Activated T-helper 2 cell treated with anti-CD3 and anti-CD28 coated beads, Interferon-gamma antibody, Interleukin-2, Interleukin-4, amounts not matched to agents 10 μg/mL and 5 μg/mL and 100 μg/mL, durations not matched to agents 14 hours and 24 hours and 36 hours (primary cell): ENCODE measurements around the gene ARL4D. TPM values are rescaled to one million over a fixed set of nuclear protein-coding genes. Genes with fewer than 3 reads are reported as not detected.

ENCODE experiments used
- DNase-seq: peaks from one replicate; pipeline ENCODE4 v3.0.0; 2021; ENCODE audit warnings: low spot score
- H3K27ac Mint-ChIP-seq: one replicate; pipeline ENCODE4 v1.8.0; 2021; ENCODE audit warnings: mixed read lengths
- H3K27me3 Mint-ChIP-seq: one replicate; pipeline ENCODE4 v1.8.0; 2021; ENCODE audit warnings: low read depth, mixed read lengths
- H3K36me3 Mint-ChIP-seq: one replicate; pipeline ENCODE4 v1.8.0; 2021; ENCODE audit warnings: low read depth, mixed read lengths
- H3K4me1 Mint-ChIP-seq: one replicate; pipeline ENCODE4 v1.8.0; 2021; ENCODE audit warnings: low read depth, mixed read lengths
- H3K4me3 Mint-ChIP-seq: one replicate; pipeline ENCODE4 v1.8.0; 2021; ENCODE audit warnings: low read depth, mild to moderate bottlenecking, moderate library complexity, mixed read lengths
- H3K9me3 Mint-ChIP-seq: one replicate; pipeline ENCODE4 v1.8.0; 2021; ENCODE audit warnings: mixed read lengths
- intact Hi-C: fragments of 100-400 bp; cut with micrococcal nuclease; formaldehyde crosslinking; loops from one replicate; pipeline ENCODE4 v1.15.1; 2023
- total RNA-seq: library from RNA; stranded (reverse); gene quantifications from 2 replicates; pipeline ENCODE4 v1.2.3, GENCODE V29; 2022

The ARL4D gene, protein sequence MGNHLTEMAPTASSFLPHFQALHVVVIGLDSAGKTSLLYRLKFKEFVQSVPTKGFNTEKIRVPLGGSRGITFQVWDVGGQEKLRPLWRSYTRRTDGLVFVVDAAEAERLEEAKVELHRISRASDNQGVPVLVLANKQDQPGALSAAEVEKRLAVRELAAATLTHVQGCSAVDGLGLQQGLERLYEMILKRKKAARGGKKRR
- total RNA-seq: 4.0 and 4.9 TPM in 2 replicates

GRCh38 chr17:43398724-43399595 lies at the start of gene ARL4D:
Gene ARL4D (plus strand): TSS chr17:43398993. CDS start chr17:43399733, 740 bp downstream.
- Mint-ChIP-seq H3K27ac (peak within 1 kb of the TSS; percentile 83), H3K4me3 (peak within 1 kb of the TSS; percentile 91), H3K36me3 (peaks cover 4% of the 10 kb centered on the region), H3K9me3 (no peaks in the 10 kb centered on the region), H3K4me1 (peaks cover 27% of the 10 kb centered on the region), H3K27me3 (peaks cover 1% of the 10 kb centered on the region)
- intact Hi-C loops: loop anchor here (10.0 kb wide), 2 partner anchors 64 to 146 kb away; partner anchors contain the start of gene ETV4
- peak; percentile 77 for DNase-seq

GRCh38 chr17:43349142-43349541 lies 49.7 kb upstream of the ARL4D start:
- no peaks in the 10 kb centered on the region for H3K27me3 Mint-ChIP-seq
- no peak for DNase-seq
- intact Hi-C loops: no loop called here
- peaks cover 27% of the 10 kb centered on the region for H3K4me1 Mint-ChIP-seq
- no peak overlapping the region for H3K27ac Mint-ChIP-seq
- H3K36me3 Mint-ChIP-seq: peaks cover 68% of the 10 kb centered on the region
- no peak overlapping the region for H3K4me3 Mint-ChIP-seq
- H3K9me3 Mint-ChIP-seq: peaks cover 54% of the 10 kb centered on the region

- peaks cover 64% of the 10 kb centered on the region for H3K36me3 Mint-ChIP-seq
- intact Hi-C loops: loop anchor here (1.0 kb wide), 2 partner anchors 9 kb away; no protein-coding TSS in a partner anchor
- peak overlapping the region; percentile 97 for H3K27ac Mint-ChIP-seq
- no peak overlapping the region for H3K4me3 Mint-ChIP-seq
- peak; percentile 39 for DNase-seq
- H3K9me3 Mint-ChIP-seq: peaks cover 50% of the 10 kb centered on the region
- peaks cover 27% of the 10 kb centered on the region for H3K4me1 Mint-ChIP-seq
- H3K27me3 Mint-ChIP-seq: no peaks in the 10 kb centered on the region
Measured at GRCh38 chr17:43350888-43351361, 47.9 kb upstream of the ARL4D start.

GRCh38 chr17:43351691-43352090 lies 47.1 kb upstream of the ARL4D start:
- peaks cover 63% of the 10 kb centered on the region for H3K36me3 Mint-ChIP-seq
- peaks cover 50% of the 10 kb centered on the region for H3K9me3 Mint-ChIP-seq
- H3K4me3 Mint-ChIP-seq: peak overlapping the region; percentile 36
- intact Hi-C loops: loop anchor here (1.0 kb wide), 2 partner anchors 9 kb away; no protein-coding TSS in a partner anchor
- no peak for DNase-seq
- no peaks in the 10 kb centered on the region for H3K27me3 Mint-ChIP-seq
- peaks cover 27% of the 10 kb centered on the region for H3K4me1 Mint-ChIP-seq
- peak overlapping the region; percentile 97 for H3K27ac Mint-ChIP-seq

GRCh38 chr17:43352579-43353331 lies 46.0 kb upstream of the ARL4D start:
- H3K4me1 Mint-ChIP-seq: peaks cover 30% of the 10 kb centered on the region
- DNase-seq: no peak
- peaks cover 52% of the 10 kb centered on the region for H3K36me3 Mint-ChIP-seq
- H3K27ac Mint-ChIP-seq: peak overlapping the region; percentile 51
- no peaks in the 10 kb centered on the region for H3K27me3 Mint-ChIP-seq
- intact Hi-C loops: no loop called here
- no peak overlapping the region for H3K4me3 Mint-ChIP-seq
- peaks cover 39% of the 10 kb centered on the region for H3K9me3 Mint-ChIP-seq

GRCh38 chr17:43353393-43353792 lies 45.4 kb upstream of the ARL4D start:
- peaks cover 32% of the 10 kb centered on the region for H3K9me3 Mint-ChIP-seq
- H3K36me3 Mint-ChIP-seq: peaks cover 48% of the 10 kb centered on the region
- no peak overlapping the region for H3K4me3 Mint-ChIP-seq
- no peaks in the 10 kb centered on the region for H3K27me3 Mint-ChIP-seq
- no peak for DNase-seq
- intact Hi-C loops: no loop called here
- H3K4me1 Mint-ChIP-seq: peaks cover 35% of the 10 kb centered on the region
- peak overlapping the region; percentile 51 for H3K27ac Mint-ChIP-seq

DNA sequence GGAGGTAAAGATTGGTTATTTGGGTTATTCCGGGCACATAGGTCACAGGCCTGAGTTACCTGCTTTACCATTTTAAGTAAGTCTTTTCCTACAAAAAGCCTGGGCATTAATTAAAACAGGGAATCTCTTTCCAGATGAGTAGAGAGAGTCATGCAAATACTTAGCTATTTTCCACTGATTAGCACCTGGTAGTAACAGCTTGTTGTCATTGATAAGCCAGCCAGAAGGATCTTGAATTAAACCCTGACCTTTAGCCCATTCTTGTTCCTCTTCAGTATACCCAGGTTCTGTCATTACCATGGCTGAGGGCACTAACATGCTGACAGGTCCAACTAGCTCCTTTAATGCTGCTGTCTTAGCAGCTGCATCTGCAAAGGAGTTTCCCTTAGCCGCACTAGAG lies 44.4 kb upstream of the ARL4D start:
- peaks cover 43% of the 10 kb centered on the region for H3K4me1 Mint-ChIP-seq
- H3K9me3 Mint-ChIP-seq: peaks cover 23% of the 10 kb centered on the region
- intact Hi-C loops: no loop called here
- H3K27me3 Mint-ChIP-seq: no peaks in the 10 kb centered on the region
- no peak for DNase-seq
- H3K27ac Mint-ChIP-seq: no peak overlapping the region
- H3K4me3 Mint-ChIP-seq: no peak overlapping the region
- H3K36me3 Mint-ChIP-seq: peaks cover 46% of the 10 kb centered on the region

DNA sequence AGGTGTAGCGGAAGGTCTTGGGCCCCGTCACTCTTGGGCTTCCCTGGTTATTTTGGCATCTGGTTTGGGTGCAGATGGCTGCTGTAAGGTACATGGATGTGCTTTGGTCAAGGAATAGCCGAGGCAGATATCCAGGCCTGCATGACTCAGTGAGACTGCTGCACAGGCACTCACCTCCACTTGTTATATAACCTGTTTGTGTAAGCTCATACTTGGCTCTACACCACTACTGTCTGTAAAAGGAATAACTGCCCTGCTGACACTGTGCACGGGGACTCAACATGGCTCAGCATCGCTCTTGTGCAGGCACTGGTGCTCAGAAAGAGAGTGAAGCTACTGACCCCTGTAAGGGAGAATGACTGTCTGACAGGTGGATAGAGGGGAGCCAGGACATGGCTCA lies 42.3 kb upstream of the ARL4D start:
- H3K9me3 Mint-ChIP-seq: peaks cover 11% of the 10 kb centered on the region
- H3K4me1 Mint-ChIP-seq: peaks cover 44% of the 10 kb centered on the region
- intact Hi-C loops: no loop called here
- no peak overlapping the region for H3K27ac Mint-ChIP-seq
- DNase-seq: no peak
- H3K4me3 Mint-ChIP-seq: no peak overlapping the region
- H3K27me3 Mint-ChIP-seq: no peaks in the 10 kb centered on the region
- peaks cover 33% of the 10 kb centered on the region for H3K36me3 Mint-ChIP-seq

DNA sequence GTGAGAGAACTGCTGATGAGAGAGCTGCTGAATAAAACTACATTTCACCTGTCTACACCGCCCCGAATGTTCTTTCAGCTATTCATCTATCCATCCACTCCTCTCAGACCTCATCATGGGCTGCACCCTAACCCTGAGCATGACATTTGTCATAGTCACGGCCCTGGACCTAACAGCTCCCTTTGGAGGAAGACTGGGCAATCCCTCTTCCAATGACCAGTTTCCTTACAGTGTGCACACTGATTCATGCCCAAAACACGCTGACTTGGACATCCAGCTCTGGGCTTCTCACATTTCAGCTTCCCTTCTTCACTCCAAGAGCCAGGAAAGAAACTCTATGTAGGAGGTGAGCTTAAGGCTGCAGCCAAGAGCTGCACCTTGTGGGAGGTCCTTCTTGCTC lies 41.8 kb upstream of the ARL4D start:
- Mint-ChIP-seq H3K4me3 (no peak overlapping the region), H3K4me1 (peaks cover 39% of the 10 kb centered on the region), H3K36me3 (peaks cover 27% of the 10 kb centered on the region), H3K27ac (no peak overlapping the region), H3K27me3 (no peaks in the 10 kb centered on the region), H3K9me3 (peaks cover 6% of the 10 kb centered on the region)
- DNase-seq: no peak
- intact Hi-C loops: no loop called here

DNA sequence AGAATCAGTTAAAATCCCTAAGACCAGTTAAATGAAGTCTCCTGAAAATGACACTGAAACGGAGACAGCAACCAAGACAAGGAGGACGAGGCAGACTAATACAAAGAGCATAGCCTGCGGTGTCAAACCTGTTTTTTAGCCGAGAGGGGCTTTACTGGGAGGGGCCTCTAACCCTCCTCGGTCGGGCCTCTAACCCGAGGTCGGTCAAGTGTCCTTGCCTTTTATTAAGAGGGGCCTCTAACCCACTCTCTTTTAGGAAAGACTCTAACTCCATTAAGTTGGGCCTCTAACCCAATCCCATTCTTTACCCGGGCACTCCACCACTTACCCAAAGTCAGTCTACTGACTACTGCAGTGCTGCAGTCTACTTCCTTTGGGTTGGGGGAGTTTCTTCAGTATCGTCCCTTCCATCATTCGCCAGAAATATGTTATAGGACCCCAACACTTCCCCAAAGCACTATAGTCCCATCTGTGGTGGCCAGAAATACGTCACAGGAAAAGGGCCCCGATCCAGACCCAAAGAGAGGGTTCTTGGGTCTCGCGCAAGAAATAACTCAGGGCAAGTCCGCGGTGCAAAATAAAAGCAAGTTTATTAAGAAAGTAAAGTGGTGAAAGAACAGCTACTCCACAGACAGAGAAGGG lies 39.2 kb upstream of the ARL4D start:
- Mint-ChIP-seq H3K27ac (peak overlapping the region; percentile 100), H3K36me3 (peaks cover 15% of the 10 kb centered on the region), H3K27me3 (no peaks in the 10 kb centered on the region), H3K4me3 (peak overlapping the region; percentile 85), H3K4me1 (peaks cover 33% of the 10 kb centered on the region), H3K9me3 (no peaks in the 10 kb centered on the region)
- no peak for DNase-seq
- intact Hi-C loops: loop anchor here (1.0 kb wide), 3 partner anchors 8 to 17 kb away; no protein-coding TSS in a partner anchor

- Mint-ChIP-seq H3K27ac (peak overlapping the region; percentile 100), H3K4me3 (peak overlapping the region; percentile 85), H3K4me1 (peaks cover 36% of the 10 kb centered on the region), H3K9me3 (no peaks in the 10 kb centered on the region), H3K27me3 (no peaks in the 10 kb centered on the region), H3K36me3 (peaks cover 13% of the 10 kb centered on the region)
- peak; percentile 80 for DNase-seq
- intact Hi-C loops: loop anchor here (1.0 kb wide), 3 partner anchors 8 to 18 kb away; no protein-coding TSS in a partner anchor
Measured at GRCh38 chr17:43360376-43360738, 38.4 kb upstream of the ARL4D start.
